NCI-H2107 treated with DMSO at 0.1 percent for 48 hours (cell line): ENCODE results near the gene PLEKHO1.
"Not testable (repeated sequence)": the region's sequence is repeated elsewhere in the genome, so short reads cannot be mapped to it uniquely, and the experiment has no call there.

Experiments
- DNase-seq: peaks from one replicate; lab custom pipeline; 2025; ENCODE audit not compliant: unreplicated experiment; lab: John Stamatoyannopoulos, UW

PLEKHO1 gene, protein sequence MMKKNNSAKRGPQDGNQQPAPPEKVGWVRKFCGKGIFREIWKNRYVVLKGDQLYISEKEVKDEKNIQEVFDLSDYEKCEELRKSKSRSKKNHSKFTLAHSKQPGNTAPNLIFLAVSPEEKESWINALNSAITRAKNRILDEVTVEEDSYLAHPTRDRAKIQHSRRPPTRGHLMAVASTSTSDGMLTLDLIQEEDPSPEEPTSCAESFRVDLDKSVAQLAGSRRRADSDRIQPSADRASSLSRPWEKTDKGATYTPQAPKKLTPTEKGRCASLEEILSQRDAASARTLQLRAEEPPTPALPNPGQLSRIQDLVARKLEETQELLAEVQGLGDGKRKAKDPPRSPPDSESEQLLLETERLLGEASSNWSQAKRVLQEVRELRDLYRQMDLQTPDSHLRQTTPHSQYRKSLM

DNA sequence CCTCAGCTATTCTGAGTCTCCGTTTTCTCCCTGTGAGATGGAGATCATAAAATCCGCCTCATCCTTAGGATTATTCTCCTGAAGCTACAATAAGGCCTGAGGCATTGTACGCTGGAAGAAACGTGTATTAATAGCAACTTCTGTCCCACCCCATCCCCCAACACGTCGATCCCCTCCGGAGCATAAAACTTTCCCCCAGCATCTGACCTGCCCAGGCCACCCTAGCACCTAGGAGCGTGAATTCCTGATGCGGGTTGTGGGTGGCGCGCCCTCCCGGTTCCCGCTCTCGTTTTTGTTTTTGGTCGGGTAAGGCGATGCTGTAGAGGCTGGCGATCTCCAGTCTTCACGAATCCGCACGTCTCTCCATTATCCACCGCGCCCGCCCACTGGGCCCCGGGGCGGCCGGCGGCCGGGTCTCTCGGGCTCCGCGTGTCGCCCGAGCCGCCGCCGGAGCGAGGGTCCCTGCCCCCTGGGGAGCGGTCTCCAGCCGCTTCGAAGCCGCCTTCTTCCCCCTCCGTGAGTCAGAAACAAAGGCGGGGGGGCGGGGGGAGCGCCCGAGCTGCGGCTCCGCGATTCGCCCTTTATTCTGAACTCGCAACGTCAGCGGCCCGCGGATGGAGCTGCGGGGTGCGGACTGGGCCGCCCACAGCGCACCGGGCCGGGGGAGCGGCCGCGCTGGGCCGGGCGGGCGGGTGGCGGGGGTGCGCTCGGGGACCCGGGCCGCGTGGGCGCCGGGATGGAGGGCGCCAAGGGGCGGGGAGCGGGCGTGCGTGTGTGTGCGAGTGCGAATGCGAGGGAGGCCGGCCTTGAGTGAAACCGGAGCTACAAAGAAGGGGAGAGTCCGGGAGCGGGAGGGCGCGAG, at the start of gene PLEKHO1:
TSS of gene PLEKHO1 (plus strand) at position 646 of the 862 bp plus-strand sequence. CDS start 342 bp downstream, outside the sequence.
- peak; percentile 56 for DNase-seq

DNA sequence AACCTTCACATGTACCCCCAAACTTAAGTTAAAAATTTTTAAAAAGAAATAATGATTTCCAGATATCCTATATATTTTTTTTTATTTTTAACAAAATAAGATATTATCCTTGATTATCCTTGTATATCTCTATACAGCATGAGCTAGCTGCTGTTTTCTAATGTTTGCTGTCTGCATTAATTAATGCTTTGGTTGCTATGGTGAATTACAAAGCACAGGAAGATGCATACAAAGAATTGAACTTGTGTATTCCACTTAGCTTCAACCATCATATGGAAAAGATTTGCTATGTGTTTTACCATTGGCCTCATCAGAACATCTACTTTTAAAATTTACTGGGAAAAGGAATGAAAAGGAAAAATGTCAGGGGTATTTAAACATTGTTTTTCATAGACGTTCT, 46.7 kb upstream of the PLEKHO1 start:
- no peak for DNase-seq

DNA sequence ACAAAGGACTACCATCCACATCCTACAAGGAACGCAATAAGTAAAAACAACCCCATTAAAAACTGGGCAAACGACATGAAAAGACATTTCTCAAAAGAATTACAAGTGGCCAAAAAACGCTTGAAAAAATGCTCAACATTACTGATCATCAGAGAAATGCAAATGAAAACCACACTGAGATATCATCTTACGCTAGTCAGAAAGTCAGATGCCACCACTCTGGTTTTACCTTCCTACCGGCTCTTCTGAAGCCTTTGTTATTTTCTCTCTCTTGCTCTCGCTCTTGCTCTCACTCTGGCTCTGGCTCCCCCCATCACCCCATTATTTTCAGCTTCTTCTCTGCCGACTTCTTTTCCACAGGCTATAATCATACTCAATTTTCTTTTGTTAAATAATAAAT, 43.4 kb upstream of the PLEKHO1 start:
- DNase-seq, result no peak

DNA sequence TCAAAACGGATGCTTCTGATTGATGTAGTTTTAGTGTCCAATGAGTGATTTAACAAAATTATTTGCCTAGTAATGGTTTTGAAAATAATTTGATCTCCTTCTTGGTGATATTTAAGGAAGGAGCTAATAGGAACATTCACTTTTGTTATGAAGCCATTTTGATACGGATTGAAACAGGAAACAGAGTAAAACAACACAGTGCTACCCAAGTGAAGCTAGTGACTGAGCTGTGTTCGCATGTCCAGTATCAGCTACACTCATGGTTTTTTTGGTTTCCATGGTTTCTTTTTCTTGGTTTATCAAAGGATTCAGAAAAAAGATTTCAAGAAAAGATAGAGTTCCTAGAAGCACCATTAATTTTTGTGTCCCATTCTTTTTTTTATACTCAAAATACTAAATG, 40.1 kb upstream of the PLEKHO1 start:
- no peak for DNase-seq

DNA sequence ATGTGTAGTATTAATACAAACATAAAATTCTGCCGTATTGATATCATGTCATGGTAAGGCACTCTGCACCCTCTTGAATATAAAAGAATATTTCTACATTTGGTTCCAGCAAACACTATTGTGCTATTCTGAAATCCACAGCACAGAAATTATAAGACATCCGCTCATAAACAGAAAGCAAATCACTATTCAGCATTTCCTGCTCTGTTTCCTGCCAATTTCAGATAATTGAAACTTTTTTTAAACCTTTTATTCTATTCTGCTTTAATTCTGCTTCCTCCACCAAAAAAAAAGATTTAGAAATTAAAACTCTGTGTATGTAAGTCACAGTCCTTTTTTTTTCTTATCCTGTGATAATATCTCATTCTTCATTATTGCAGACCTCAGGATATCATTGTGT, 39.6 kb upstream of the PLEKHO1 start:
- no peak for DNase-seq

DNA sequence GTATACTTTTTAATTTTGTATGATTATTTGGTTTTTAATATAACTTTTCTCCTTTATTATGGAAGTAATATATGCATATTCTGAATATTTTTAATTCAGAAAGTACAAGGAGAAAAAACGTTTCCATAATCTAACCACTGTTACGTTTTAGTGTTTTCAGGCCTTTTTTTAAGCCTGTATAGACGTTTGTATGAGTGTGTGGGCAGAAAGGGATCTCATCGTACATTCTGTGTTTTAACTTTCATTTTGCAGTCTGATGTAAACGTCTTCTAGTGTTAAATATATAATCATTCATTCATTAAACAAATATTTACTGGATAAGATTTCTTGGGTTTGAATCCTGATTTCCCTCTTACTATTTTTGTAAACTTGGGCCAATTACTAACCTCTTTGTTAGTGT, 38.0 kb upstream of the PLEKHO1 start:
- DNase-seq, result no peak

DNA sequence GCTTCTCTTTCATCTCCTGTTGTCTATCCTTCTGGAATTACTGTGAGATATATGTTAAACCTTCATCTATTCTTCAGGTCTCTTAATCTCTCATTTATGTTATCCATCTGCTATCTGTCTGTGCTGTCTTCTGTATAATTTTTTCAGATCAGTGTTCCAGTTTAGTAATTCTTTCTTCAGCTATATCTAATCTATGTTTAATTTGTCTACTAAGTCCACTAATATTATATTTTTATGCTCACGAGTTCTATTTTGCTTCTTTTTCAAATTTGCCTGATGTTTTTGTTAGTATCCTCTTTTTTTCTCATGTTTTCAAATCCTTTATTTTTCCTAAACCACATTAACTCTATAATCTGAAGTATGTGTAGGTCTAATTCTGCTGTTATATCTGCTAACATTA, 34.6 kb upstream of the PLEKHO1 start:
- DNase-seq, result no peak

DNA sequence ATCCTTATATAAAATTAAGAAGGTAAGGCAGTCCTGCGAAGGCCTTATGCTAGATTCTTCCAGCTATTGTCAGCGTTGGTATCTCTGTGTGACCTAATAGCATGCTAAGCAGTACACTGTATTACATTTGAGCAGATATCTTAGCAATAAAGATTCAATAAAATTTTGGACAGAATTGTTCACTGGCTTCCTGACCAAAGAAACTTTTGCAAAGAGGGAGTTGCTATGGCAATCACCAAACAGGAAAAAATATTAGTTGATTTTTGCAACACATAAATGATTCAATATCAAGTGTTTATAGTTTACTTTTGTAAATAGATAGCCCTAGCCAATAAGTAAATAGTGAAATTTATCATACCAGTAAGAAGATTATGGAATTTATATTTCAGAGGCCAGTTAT, 31.0 kb upstream of the PLEKHO1 start:
- no peak for DNase-seq

DNA sequence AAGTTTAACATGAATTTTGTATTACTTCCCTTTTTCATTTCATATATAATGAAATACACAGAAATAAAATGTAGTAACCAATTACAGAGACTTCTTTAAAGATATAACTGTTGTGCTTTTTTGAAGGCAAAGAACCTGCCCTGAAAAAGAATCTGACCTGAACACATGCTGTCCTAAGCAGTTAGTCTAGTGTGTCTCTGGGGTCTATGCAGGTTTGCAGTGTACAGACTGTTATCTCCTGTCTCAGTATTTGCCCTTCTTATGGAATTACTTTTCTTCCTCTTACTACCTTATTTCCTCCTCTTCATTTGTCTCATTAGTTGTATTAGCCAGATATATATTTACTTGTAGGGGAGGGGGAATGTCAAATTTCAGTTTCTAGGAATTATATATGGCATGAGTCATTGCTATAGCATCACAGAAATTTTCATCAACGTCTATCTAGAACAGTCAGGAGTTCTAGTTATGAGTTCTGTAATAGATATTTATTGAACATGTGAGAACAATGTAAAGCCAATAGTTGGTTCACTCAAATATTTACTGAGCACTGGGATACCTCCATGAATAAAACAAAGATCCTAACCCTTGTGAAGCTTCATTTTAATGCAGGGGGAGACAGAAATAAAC, 28.4 kb upstream of the PLEKHO1 start:
- DNase-seq, result no peak

DNA sequence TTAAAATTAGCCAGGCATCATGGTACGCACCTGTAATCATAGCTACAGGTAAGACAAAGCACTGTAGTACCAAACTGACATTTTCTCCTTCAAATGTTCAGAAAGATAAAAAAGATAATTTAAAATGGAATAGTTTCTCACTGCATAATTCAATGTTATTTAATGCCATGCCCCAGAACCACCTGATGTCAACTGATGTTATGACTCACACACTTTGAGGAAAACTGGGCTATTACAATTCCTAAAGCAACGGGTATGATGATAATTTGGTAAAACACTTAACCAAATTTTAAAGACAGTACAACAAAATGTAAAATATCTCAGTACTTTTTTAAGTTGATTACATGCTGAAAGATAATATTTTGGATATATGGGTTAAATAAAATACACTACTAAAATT, 22.9 kb upstream of the PLEKHO1 start:
- no peak for DNase-seq

DNA sequence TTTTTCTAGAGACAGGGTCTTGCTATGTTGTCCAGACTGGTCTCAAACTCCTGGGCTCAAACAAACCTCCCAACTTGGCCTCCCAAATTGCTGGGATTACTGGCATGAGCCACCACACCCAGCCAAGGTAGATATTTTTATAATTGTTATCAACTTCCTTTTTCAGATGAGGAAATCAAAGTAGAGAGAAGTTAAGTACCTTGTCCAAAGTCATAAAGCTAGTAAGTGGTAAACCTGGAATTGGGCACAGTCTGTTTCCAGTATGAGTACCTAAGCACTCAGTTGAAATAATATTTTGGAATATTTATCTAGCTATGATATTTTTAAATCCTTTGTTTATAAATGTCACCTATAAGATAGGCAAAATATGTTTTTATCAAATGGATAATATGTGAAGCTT, 22.3 kb upstream of the PLEKHO1 start:
- no peak for DNase-seq

DNA sequence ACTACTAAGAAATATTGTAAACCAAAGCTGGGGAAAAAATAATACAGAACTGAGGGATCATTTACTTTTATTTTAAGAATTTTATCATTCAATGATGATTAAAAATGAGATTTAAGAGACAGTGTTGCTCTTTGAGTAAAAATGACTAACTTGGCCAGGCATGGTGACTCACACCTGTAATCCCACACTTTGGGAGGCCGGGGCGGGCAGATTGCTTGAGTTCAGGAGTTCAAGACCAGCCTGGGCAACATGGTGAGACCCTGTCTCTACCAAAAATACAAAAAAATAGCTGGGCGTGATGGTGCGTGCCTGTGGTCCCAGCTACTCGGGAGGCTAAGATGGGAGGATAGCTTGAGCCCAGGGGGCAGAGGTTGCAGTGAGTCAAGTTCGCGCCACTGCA, 21.8 kb upstream of the PLEKHO1 start:
- no peak for DNase-seq

DNA sequence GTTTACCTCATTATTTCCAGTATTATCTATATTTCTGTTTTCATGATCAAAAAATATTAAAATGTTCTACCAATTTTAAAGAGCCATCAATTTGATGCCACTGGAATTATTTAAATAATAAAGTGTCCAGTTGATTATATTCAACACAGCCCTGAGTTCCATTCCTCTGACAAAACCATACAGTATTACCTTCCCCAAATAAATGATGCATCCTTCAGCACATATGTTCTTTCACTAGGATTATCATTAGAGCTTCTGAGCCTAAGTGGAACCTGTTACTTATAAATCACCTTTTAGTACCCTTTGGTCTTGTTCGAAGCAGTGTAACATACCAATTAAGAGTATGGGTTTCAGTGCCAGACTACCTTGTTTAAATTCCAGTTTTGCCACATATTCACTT, 17.3 kb upstream of the PLEKHO1 start:
- DNase-seq, result no peak

DNA sequence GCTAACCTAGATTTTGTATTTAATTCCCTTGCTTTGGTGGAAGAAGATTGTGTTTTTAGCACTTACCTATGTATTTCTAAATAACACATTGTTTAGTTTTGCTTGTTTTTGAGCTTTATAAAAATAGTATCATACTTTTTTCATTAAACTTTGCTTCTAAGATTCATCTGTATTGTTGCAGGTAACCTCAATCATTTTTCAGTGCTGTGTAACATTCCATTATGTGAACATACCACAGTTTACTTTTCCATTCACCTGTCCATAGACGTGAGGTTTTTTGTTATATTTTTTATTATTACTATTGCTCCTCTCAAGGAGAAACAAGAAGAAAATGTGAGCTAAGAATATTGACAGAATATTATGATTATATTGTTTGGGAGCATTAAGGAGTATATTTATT, 15.2 kb upstream of the PLEKHO1 start:
- no peak for DNase-seq

DNA sequence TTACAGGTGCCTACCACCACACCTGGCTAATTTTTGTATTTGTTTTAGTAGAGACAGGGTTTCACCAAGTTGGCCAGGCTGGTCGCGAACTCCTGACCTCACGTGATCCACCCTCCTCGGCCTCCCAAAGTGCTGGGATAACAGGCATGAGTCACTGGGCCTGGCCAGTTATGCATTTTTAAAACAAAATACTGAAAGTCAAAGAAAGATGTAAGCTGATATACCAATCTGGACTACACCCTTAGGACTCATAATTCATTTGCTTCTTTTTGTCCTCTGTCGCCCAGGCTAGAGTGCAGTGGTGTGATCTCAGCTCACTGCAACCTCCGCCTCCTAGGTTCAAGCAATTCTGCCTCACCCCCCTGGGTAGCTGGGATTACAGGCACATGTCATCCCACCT, 14.3 kb upstream of the PLEKHO1 start:
- not testable (repeated sequence) for DNase-seq

DNA sequence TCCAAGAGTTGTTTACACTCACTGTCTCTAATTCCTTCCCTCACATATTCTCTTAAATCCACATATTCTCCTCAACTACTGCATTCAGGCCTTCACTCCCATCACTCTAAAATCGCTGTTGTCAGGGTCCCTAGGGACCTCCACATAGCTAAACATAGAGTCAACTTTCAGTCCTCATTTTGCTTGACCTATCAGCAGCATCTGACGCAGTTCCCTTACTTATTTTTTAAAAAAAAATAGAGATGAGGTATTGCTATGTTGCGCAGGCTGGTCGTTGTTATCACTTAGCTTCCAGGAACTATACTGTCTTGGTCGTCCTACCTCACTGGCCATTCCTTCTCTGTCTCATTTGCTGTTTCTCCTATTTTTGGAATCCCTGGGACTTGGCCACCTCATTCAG, 11.7 kb upstream of the PLEKHO1 start:
- DNase-seq, result no peak

DNA sequence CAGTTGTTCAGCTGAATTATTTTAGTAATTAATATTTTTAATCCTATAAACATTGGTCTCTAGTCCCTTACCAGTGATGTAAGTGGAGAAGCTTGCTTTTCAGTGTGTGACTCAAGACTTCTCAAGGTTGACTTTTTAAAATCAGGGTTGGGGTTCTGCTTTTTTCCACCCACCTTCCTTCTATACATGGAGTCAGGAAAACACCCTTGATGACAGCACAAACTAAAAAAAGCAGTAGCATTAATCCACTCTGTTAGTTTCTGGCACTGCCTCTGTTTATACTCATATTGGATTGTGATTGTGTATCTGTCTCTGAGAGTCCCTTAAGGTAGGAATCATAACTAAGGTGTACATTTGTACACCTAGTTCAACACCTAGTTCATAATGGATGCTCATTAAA, 8.3 kb upstream of the PLEKHO1 start:
- no peak for DNase-seq

DNA sequence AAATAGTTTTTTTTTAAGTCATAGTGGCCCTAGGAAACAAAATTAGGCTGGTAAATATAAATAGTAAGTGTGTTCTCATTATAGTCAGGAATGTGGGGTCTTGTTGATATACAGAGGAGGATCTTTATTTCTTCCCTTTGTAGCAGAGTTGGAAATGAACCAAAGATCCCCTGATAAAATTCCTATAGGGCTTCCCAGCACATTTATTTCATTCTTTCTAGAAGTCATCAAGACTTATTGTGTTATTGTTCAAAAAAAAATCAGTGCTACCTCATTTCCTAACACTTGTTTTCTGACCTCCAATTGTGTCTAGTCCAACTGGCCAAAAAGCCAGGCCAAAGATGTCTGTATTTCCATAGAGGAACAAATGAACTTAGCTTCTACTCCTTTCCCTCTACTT, 7.6 kb upstream of the PLEKHO1 start:
- no peak for DNase-seq

DNA sequence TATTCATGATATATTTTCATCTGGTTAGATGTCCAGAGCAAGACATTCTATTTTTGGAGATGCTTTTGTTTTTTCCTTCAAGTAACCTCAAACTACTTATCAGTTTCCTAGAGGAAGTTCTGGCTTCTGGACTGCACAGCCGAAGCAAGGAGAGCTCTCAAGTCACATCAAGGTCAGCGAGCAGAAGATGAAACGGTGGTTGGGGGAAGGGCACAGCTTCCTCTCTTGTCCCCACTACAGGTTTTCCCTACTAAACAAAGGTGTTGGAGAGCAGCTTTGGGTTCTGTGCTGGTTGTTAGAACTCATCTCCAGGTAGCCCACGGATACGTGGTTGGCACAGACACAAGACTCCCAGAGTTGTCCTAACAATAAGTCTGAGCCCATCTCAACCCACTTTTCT, 5.1 kb upstream of the PLEKHO1 start:
- DNase-seq, result no peak

DNA sequence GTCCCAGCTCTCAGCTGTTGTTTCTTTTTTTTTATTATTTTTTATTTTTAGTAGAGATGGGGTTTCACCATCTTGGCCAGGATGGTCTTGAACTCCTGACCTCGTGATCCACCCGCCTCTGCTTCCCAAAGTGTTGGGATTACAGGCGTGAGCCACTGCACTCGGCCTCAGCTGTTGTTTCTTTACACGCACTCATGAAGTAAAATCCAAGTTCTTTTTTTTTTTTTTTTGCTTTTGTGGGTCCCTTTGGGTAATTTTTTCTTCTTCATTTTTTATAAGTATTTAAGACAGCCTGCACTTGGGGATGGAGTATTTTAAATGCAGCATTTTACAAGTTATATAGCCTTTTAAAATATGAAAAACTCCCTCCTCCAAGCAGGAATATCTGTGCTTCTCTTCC, 3.7 kb upstream of the PLEKHO1 start:
- not testable (repeated sequence) for DNase-seq

DNA sequence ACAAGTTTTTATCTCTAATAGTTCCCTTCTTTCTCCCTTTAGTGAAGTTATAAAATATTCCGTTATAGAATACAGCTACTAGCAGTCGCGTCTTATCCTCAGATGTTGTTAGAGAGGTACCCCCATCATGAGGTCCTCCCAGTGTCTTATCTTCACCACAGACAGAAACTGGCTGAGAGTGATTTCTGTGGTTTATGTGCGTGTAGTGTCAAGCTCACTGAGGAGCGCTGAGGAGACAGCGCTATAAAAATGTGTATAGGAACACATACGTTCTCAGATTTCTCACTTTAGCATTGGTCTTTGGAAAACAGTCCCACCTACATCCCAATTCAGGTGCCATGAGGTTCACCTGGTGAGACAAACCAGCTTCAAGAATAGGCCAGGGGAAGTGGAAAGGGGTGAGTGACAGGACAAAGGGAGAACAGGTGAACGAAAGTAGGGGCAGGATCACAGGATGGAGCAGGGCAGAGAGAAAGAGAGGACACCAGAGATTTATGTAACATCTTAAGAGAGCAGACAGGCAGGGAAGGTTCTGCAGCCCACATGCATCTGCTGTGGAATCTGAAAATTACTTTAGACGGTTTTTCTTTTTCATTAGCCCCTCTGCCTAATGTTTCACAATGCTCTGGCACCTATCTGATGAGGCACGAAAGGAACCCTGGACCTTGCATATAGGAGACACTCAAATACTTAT, 2.7 kb upstream of the PLEKHO1 start:
- peak; percentile 35 for DNase-seq
